GM18867 (cell line): ENCODE results near the gene UPK1A.
"Not testable (repeated sequence)": the region's sequence is repeated elsewhere in the genome, so short reads cannot be mapped to it uniquely, and the experiment has no call there.

ENCODE experiments used
- ATAC-seq: cut with Tn5 transposase; IDR thresholded peaks from one replicate; pipeline ENCODE4 v1.9.1; 2021; ENCODE audit warnings: mild to moderate bottlenecking, moderate library complexity; ENCODE audit not compliant: unreplicated experiment

UPK1A gene

GRCh38 chr19:35644206-35644986 lies 21.9 kb upstream of the UPK1A start:
- peak; percentile 74 for ATAC-seq

GRCh38 chr19:35644987-35645679 lies 21.2 kb upstream of the UPK1A start:
- no peak for ATAC-seq

GRCh38 chr19:35645680-35646511 lies 20.4 kb upstream of the UPK1A start:
- ATAC-seq = no peak

- ATAC-seq = peak; percentile 56
These were observed 18.0 kb upstream of the UPK1A start, which contains the start of gene COX6B1 for GRCh38 chr19:35648017-35648961. COX6B1 (plus strand) TSS chr19:35648323; CDS start chr19:35651244, 2,921 bp downstream.

- ATAC-seq = no peak
These were observed 15.7 kb upstream of the UPK1A start for GRCh38 chr19:35650581-35650980.

- ATAC-seq = not testable (repeated sequence)
These were observed 11.5 kb upstream of the UPK1A start for GRCh38 chr19:35654828-35655227.

- no peak for ATAC-seq
These were observed 10.7 kb upstream of the UPK1A start for GRCh38 chr19:35655600-35655999.

GRCh38 chr19:35656700-35657099 lies 9.6 kb upstream of the UPK1A start:
- ATAC-seq = no peak

GRCh38 chr19:35657904-35658700 lies 8.2 kb upstream of the UPK1A start:
- ATAC-seq = no peak

GRCh38 chr19:35661995-35662340 lies 4.3 kb upstream of the UPK1A start:
- no peak for ATAC-seq

- no peak for ATAC-seq
These were observed 2.3 kb upstream of the UPK1A start for GRCh38 chr19:35663981-35664380.

- no peak for ATAC-seq
These were observed 1.2 kb upstream of the UPK1A start for GRCh38 chr19:35665157-35665556.

GRCh38 chr19:35665604-35666003 lies 713 bp upstream of the UPK1A start:
- no peak for ATAC-seq

GRCh38 chr19:35669566-35669965 lies 3.2 kb downstream of the UPK1A start:
- no peak for ATAC-seq

- ATAC-seq = no peak
These were observed 3.7 kb downstream of the UPK1A start for GRCh38 chr19:35669974-35670373.

- ATAC-seq = no peak
These were observed 4.4 kb downstream of the UPK1A start for GRCh38 chr19:35670686-35671085.

GRCh38 chr19:35671818-35672217 lies 5.5 kb downstream of the UPK1A start:
- no peak for ATAC-seq

GRCh38 chr19:35673121-35673804 lies 6.9 kb downstream of the UPK1A start:
- no peak for ATAC-seq

GRCh38 chr19:35675589-35676140 lies 9.3 kb downstream of the UPK1A start:
- ATAC-seq = no peak
